IPS DF 6.9 (cell line): Measurements from ENCODE around the gene CHI3L2.

Source experiments
- DNase-seq: peaks from one replicate; pipeline ENCODE4 v3.0.0-alpha.2; 2013; ENCODE audit warnings: low read depth, low spot score
- H3K27ac ChIP-seq: one replicate; pipeline ENCODE4 v1.5.1; 2013; ENCODE audit warnings: low read length, control low read depth
- H3K27me3 ChIP-seq: 2 replicates; pipeline ENCODE4 v1.6.1; 2013; ENCODE audit warnings: mild to moderate bottlenecking, low read length; ENCODE audit not compliant: control insufficient read depth, insufficient read depth
- H3K36me3 ChIP-seq: 2 replicates; pipeline ENCODE4 v1.6.1; 2013; ENCODE audit warnings: low read length; ENCODE audit not compliant: control insufficient read depth, insufficient read depth
- H3K4me1 ChIP-seq: 2 replicates; pipeline ENCODE4 v1.6.1; 2013; ENCODE audit warnings: low read length; ENCODE audit not compliant: control insufficient read depth, insufficient read depth
- H3K4me3 ChIP-seq: 2 replicates; pipeline ENCODE4 v1.5.1; 2013; ENCODE audit warnings: mild to moderate bottlenecking, low read length
- H3K9me3 ChIP-seq: 2 replicates; pipeline ENCODE4 v1.6.1; 2013; ENCODE audit warnings: low read length, inconsistent platforms; ENCODE audit not compliant: control insufficient read depth, insufficient read depth
- WGBS: extraction: QIAGEN DNeasy Blood & Tissue Kit; methylation state at CpG from one replicate; pipeline ENCODE4 v1.1.7; 2013; ENCODE audit warnings: mixed read lengths, missing lambda C conversion rate; ENCODE audit not compliant: insufficient read length, insufficient coverage; 5-methylcytosine and 5-hydroxymethylcytosine counted together

Gene CHI3L2

GRCh38 chr1:111236379-111236778, 8.9 kb downstream of the CHI3L2 start:
- H3K36me3 ChIP-seq = no peaks in the 10 kb centered on the region
- no peak overlapping the region for H3K4me3 ChIP-seq
- no peak overlapping the region for H3K27ac ChIP-seq
- no peaks in the 10 kb centered on the region for H3K4me1 ChIP-seq
- no CpG with 5 or more reads among the region's 1 CpG for WGBS
- no peaks in the 10 kb centered on the region for H3K27me3 ChIP-seq
- no peaks in the 10 kb centered on the region for H3K9me3 ChIP-seq
- no peak for DNase-seq

GRCh38 chr1:111236806-111237205, 9.3 kb downstream of the CHI3L2 start:
- no peak overlapping the region for H3K27ac ChIP-seq
- no peaks in the 10 kb centered on the region for H3K27me3 ChIP-seq
- no peak for DNase-seq
- H3K9me3 ChIP-seq = no peaks in the 10 kb centered on the region
- no peaks in the 10 kb centered on the region for H3K4me1 ChIP-seq
- no peaks in the 10 kb centered on the region for H3K36me3 ChIP-seq
- no peak overlapping the region for H3K4me3 ChIP-seq
- no CpG with 5 or more reads among the region's 3 CpGs for WGBS

GRCh38 chr1:111238056-111238795, 10.7 kb downstream of the CHI3L2 start:
- no peak for DNase-seq
- no CpG with 5 or more reads among the region's 5 CpGs for WGBS
- Histone ChIP-seq H3K9me3 (no peaks in the 10 kb centered on the region), H3K27ac (no peak overlapping the region), H3K4me3 (no peak overlapping the region), H3K36me3 (no peaks in the 10 kb centered on the region), H3K27me3 (no peaks in the 10 kb centered on the region), H3K4me1 (no peaks in the 10 kb centered on the region)

GRCh38 chr1:111241797-111242196, 14.3 kb downstream of the CHI3L2 start:
- DNase-seq = no peak
- Histone ChIP-seq H3K9me3 (no peaks in the 10 kb centered on the region), H3K27me3 (no peaks in the 10 kb centered on the region), H3K36me3 (no peaks in the 10 kb centered on the region), H3K27ac (no peak overlapping the region), H3K4me1 (no peaks in the 10 kb centered on the region), H3K4me3 (no peak overlapping the region)
- no CpG with 5 or more reads among the region's 2 CpGs for WGBS

GRCh38 chr1:111242805-111243523, 15.5 kb downstream of the CHI3L2 start:
- no peak for DNase-seq

GRCh38 chr1:111247125-111247838, 19.8 kb downstream of the CHI3L2 start:
- no peak overlapping the region for H3K27ac ChIP-seq
- no CpG with 5 or more reads among the region's 5 CpGs for WGBS
- no peaks in the 10 kb centered on the region for H3K27me3 ChIP-seq
- no peak for DNase-seq
- no peaks in the 10 kb centered on the region for H3K4me1 ChIP-seq
- H3K4me3 ChIP-seq = no peak overlapping the region
- H3K9me3 ChIP-seq = no peaks in the 10 kb centered on the region
- H3K36me3 ChIP-seq = no peaks in the 10 kb centered on the region

More at GRCh38 chr1:111242805-111243523, 15.5 kb downstream of the CHI3L2 start:
- Histone ChIP-seq H3K36me3 (no peaks in the 10 kb centered on the region), H3K4me3 (no peak overlapping the region), H3K4me1 (no peaks in the 10 kb centered on the region), H3K27ac (no peak overlapping the region), H3K27me3 (no peaks in the 10 kb centered on the region), H3K9me3 (no peaks in the 10 kb centered on the region)
- WGBS = no CpG with 5 or more reads among the region's 4 CpGs

GRCh38 chr1:111249960-111250359, 22.4 kb downstream of the CHI3L2 start:
- no peaks in the 10 kb centered on the region for H3K4me1 ChIP-seq
- H3K27ac ChIP-seq = no peak overlapping the region
- no peaks in the 10 kb centered on the region for H3K27me3 ChIP-seq
- no CpG with 5 or more reads among the region's 4 CpGs for WGBS
- no peaks in the 10 kb centered on the region for H3K9me3 ChIP-seq
- no peak overlapping the region for H3K4me3 ChIP-seq
- H3K36me3 ChIP-seq = no peaks in the 10 kb centered on the region
- DNase-seq = no peak

GRCh38 chr1:111251570-111251969, 24.1 kb downstream of the CHI3L2 start:
- no peak overlapping the region for H3K4me3 ChIP-seq
- no CpG with 5 or more reads among the region's 8 CpGs for WGBS
- no peak for DNase-seq
- no peak overlapping the region for H3K27ac ChIP-seq
- no peaks in the 10 kb centered on the region for H3K27me3 ChIP-seq
- H3K9me3 ChIP-seq = no peaks in the 10 kb centered on the region
- H3K4me1 ChIP-seq = no peaks in the 10 kb centered on the region
- H3K36me3 ChIP-seq = no peaks in the 10 kb centered on the region

- DNase-seq = no peak
- Histone ChIP-seq H3K36me3 (no peaks in the 10 kb centered on the region), H3K27ac (no peak overlapping the region), H3K9me3 (no peaks in the 10 kb centered on the region), H3K4me3 (no peak overlapping the region), H3K4me1 (no peaks in the 10 kb centered on the region), H3K27me3 (no peaks in the 10 kb centered on the region)
- no CpG with 5 or more reads among the region's 2 CpGs for whole genome bisulfite sequencing
Measured at GRCh38 chr1:111252786-111253185, 25.3 kb downstream of the CHI3L2 start.

- no CpG with 5 or more reads among the region's 1 CpG for WGBS
- Histone ChIP-seq H3K4me1 (no peaks in the 10 kb centered on the region), H3K4me3 (no peak overlapping the region), H3K27ac (no peak overlapping the region), H3K27me3 (no peaks in the 10 kb centered on the region), H3K36me3 (no peaks in the 10 kb centered on the region), H3K9me3 (no peaks in the 10 kb centered on the region)
- DNase-seq = no peak
Measured at GRCh38 chr1:111253876-111254275, 26.4 kb downstream of the CHI3L2 start.
